HepG2 (cell line): ENCODE measurements around the gene DLG2. TPM values are rescaled to one million over a fixed set of nuclear protein-coding genes. Genes with fewer than 3 reads are reported as not detected.

Source experiments
- CREB3 ChIP-seq: sonication (generic); formaldehyde crosslinking; IDR thresholded peaks from 2 replicates; pipeline ENCODE4 v1.5.0; 2020; ENCODE audit warnings: missing genetic modification reagents
- EHMT2 ChIP-seq: fragments of 200-600 bp; sonication (generic); IDR thresholded peaks from 2 replicates; pipeline ENCODE4 v1.7.0; 2017; ENCODE audit warnings: antibody characterized with exemption, low read depth, low read length, borderline replicate concordance
- ESRRA ChIP-seq: sonication (generic); formaldehyde crosslinking; IDR thresholded peaks from 2 replicates; pipeline ENCODE4 v1.5.1; 2020; ENCODE audit warnings: mild to moderate bottlenecking, low read depth, missing genetic modification reagents
- GZF1 ChIP-seq: sonication (generic); formaldehyde crosslinking; IDR thresholded peaks from 2 replicates; pipeline ENCODE4 v1.5.1; 2020; ENCODE audit warnings: mild to moderate bottlenecking, missing genetic modification reagents
- LBX2 ChIP-seq: sonication (generic); formaldehyde crosslinking; IDR thresholded peaks from 2 replicates; pipeline ENCODE4 v1.5.0; 2020; ENCODE audit warnings: missing genetic modification reagents, mild to moderate bottlenecking, borderline replicate concordance
- MAFK ChIP-seq, 2 experiments: IDR thresholded peaks in 1 of 2; conservative IDR thresholded peaks in 1 of 2; 2 replicates each; pipeline ENCODE4 v1.6.1; 2011; ENCODE audit warnings: improper control_type of control experiment in 2 of 2, low read length in 2 of 2
- MAX ChIP-seq: IDR thresholded peaks from 2 replicates; pipeline ENCODE4 v1.6.1; 2012; ENCODE audit warnings: inconsistent platforms
- NFKBIZ ChIP-seq: IDR thresholded peaks from 2 replicates; pipeline ENCODE4 v1.6.1; 2018; ENCODE audit warnings: missing genetic modification reagents, missing compliant biosample characterization
- NR2F1 ChIP-seq, 2 experiments: fragments of 450-650 bp in 1 of 2; formaldehyde crosslinking in 1 of 2; IDR thresholded peaks; 2 replicates each; pipeline versions ENCODE4 v1.5.0 to v1.6.1; 2016 to 2020; ENCODE audit warnings: mild to moderate bottlenecking in 1 of 2, missing compliant biosample characterization in 1 of 2, missing genetic modification reagents in 1 of 2, moderate library complexity in 1 of 2
- NRL ChIP-seq: sonication (generic); formaldehyde crosslinking; IDR thresholded peaks from 2 replicates; pipeline ENCODE4 v1.5.0; 2020; ENCODE audit warnings: missing genetic modification reagents, mild to moderate bottlenecking, moderate library complexity, borderline replicate concordance
- PHF5A ChIP-seq: IDR thresholded peaks from one replicate; pipeline ENCODE4 v1.6.1; 2018; ENCODE audit warnings: low read depth, missing genetic modification reagents; ENCODE audit not compliant: unreplicated experiment
- POLR2A ChIP-seq, 2 experiments: IDR thresholded peaks; 2 replicates each; pipeline ENCODE4 v1.6.1; 2011; ENCODE audit warnings: low read depth in 2 of 2, low read length in 2 of 2, mild to moderate bottlenecking in 1 of 2, moderate library complexity in 1 of 2; ENCODE audit not compliant: insufficient read depth in 1 of 2
- SAP130 ChIP-seq: IDR thresholded peaks from 2 replicates; pipeline ENCODE4 v1.6.1; 2016; ENCODE audit warnings: low read depth
- SRSF1 ChIP-seq: fragments of 200-400 bp; formaldehyde crosslinking; optimal IDR thresholded peaks from 2 replicates; pipeline ENCODE3; 2017; ENCODE audit warnings: mild to moderate bottlenecking, low read depth, low read length, moderate library complexity
- WIZ ChIP-seq: sonication (generic); formaldehyde crosslinking; IDR thresholded peaks from 2 replicates; pipeline ENCODE4 v1.5.1; 2020; ENCODE audit warnings: mild to moderate bottlenecking, missing genetic modification reagents
- ZBTB1 ChIP-seq: sonication (generic); formaldehyde crosslinking; IDR thresholded peaks from 2 replicates; pipeline ENCODE4 v1.4.0; 2020; ENCODE audit warnings: missing genetic modification reagents, borderline replicate concordance
- ZNF143 ChIP-seq: sonication (generic); formaldehyde crosslinking; IDR thresholded peaks from 2 replicates; pipeline ENCODE4 v1.4.0; 2020; ENCODE audit warnings: missing genetic modification reagents
- ZNF263 ChIP-seq: sonication (generic); formaldehyde crosslinking; IDR thresholded peaks from 2 replicates; pipeline ENCODE4 v1.4.0; 2020; ENCODE audit warnings: missing genetic modification reagents
- ZNF362 ChIP-seq: sonication (generic); formaldehyde crosslinking; IDR thresholded peaks from 2 replicates; pipeline ENCODE4 v1.4.0; 2020; ENCODE audit warnings: missing genetic modification reagents, mild to moderate bottlenecking, borderline replicate concordance
- ZNF879 ChIP-seq: sonication (generic); formaldehyde crosslinking; IDR thresholded peaks from 2 replicates; pipeline ENCODE4 v1.8.1; 2023; ENCODE audit warnings: missing genetic modification reagents
- polyA plus RNA-seq, 8 experiments: library from polyadenylated mRNA; depleted of rRNA in 3 of 8; stranded (reverse) in 7 of 8; unstranded in 1 of 8; fragments of >200 nt; fragmentation: Illumina TruSeq in 4 of 8; extraction: Trizol in 4 of 8; gene quantifications; 2 replicates each; pipeline versions ENCODE4 v1.2.1 to v1.2.3, GENCODE V29; 2011 to 2016; ENCODE audit warnings: low read depth in 4 of 8, missing spikeins in 1 of 8, mixed read lengths in 1 of 8; ENCODE audit not compliant: insufficient read depth in 1 of 8
- total RNA-seq, 5 experiments: library from RNA; depleted of rRNA; stranded (reverse); fragments of >200 nt; fragmentation: Illumina TruSeq; extraction: Trizol; gene quantifications; 2 replicates each; pipeline ENCODE4 v1.2.3, GENCODE V29; 2016; ENCODE audit warnings: low read depth in 1 of 5
- TF ChIP-seq, protein P1 (sequence below): sonication (generic); formaldehyde crosslinking; IDR thresholded peaks from 2 replicates; pipeline ENCODE4 v1.5.0; 2020; ENCODE audit warnings: mild to moderate bottlenecking, low read depth, missing genetic modification reagents, borderline replicate concordance
- TF ChIP-seq, protein P2 (sequence below): sonication (generic); formaldehyde crosslinking; IDR thresholded peaks from 2 replicates; pipeline ENCODE4 v1.4.0; 2020; ENCODE audit warnings: low read depth, missing genetic modification reagents

DLG2 gene
- total and polyA plus RNA-seq, 2 of the 13 experiments (the other 11 are each of a cell fraction or from before 2014, with no cell fraction given) = 0.46 to 1.0 TPM

GRCh38 chr11:85664615-85665481, 37.7 kb upstream of the DLG2 start, which contains the start of gene CREBZF (continued):
- TF ChIP-seq ZNF263 (CRISPR knock-in tag) = 0 out of 2 replicates have a peak, but pooled peaks have one; percentile 39
- TF ChIP-seq MAX = peak; percentile 67
- TF ChIP-seq, protein P1, sequence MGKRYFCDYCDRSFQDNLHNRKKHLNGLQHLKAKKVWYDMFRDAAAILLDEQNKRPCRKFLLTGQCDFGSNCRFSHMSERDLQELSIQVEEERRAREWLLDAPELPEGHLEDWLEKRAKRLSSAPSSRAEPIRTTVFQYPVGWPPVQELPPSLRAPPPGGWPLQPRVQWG (CRISPR knock-in tag) = no peak
- no peak for TF ChIP-seq ZBTB1 (CRISPR knock-in tag)
- TF ChIP-seq, protein P2, sequence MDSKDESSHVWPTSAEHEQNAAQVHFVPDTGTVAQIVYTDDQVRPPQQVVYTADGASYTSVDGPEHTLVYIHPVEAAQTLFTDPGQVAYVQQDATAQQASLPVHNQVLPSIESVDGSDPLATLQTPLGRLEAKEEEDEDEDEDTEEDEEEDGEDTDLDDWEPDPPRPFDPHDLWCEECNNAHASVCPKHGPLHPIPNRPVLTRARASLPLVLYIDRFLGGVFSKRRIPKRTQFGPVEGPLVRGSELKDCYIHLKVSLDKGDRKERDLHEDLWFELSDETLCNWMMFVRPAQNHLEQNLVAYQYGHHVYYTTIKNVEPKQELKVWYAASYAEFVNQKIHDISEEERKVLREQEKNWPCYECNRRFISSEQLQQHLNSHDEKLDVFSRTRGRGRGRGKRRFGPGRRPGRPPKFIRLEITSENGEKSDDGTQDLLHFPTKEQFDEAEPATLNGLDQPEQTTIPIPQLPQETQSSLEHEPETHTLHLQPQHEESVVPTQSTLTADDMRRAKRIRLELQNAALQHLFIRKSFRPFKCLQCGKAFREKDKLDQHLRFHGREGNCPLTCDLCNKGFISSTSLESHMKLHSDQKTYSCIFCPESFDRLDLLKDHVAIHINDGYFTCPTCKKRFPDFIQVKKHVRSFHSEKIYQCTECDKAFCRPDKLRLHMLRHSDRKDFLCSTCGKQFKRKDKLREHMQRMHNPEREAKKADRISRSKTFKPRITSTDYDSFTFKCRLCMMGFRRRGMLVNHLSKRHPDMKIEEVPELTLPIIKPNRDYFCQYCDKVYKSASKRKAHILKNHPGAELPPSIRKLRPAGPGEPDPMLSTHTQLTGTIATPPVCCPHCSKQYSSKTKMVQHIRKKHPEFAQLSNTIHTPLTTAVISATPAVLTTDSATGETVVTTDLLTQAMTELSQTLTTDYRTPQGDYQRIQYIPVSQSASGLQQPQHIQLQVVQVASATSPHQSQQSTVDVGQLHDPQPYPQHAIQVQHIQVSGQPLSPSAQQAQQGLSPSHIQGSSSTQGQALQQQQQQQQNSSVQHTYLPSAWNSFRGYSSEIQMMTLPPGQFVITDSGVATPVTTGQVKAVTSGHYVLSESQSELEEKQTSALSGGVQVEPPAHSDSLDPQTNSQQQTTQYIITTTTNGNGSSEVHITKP (CRISPR knock-in tag) = no peak; the same call in 1 of the 2 replicates
- peak; percentile 95 to 96 for TF ChIP-seq MAFK (conservative IDR thresholded peaks at IDR 0.05 in 1 of 2, IDR thresholded peaks at IDR 0.05 in 1 of 2; ENCODE audit: low read length in 2 of 2)
- peak; percentile 84 for TF ChIP-seq SAP130 (CRISPR knock-in tag)
- TF ChIP-seq ZNF879 (CRISPR knock-in tag) = peak; percentile 83; the same call in 1 of the 2 replicates
- peak; percentile 20; the same call in 1 of the 2 replicates for TF ChIP-seq GZF1
- peak in 1 of 2 experiments; percentile 43; a peak in 1 of 4 replicates for TF ChIP-seq NR2F1 (CRISPR knock-in tag; IDR thresholded peaks at IDR 0.05)
- peak; percentile 45 for TF ChIP-seq PHF5A (CRISPR knock-in tag)
- TF ChIP-seq WIZ = peak; percentile 73; the same call in 1 of the 2 replicates
- TF ChIP-seq ZNF143 (CRISPR knock-in tag) = peak; percentile 67; the same call in 1 of the 2 replicates
- TF ChIP-seq POLR2A (IDR thresholded peaks at IDR 0.05; ENCODE audit: insufficient read depth in 1 of 2, low read depth in 2 of 2, low read length in 2 of 2) = peak; percentile 95 to 96
- peak; percentile 89 for TF ChIP-seq NRL (CRISPR knock-in tag)
- TF ChIP-seq LBX2 = no peak
- TF ChIP-seq EHMT2 = no peak; the same call in 1 of the 2 replicates
- no peak for TF ChIP-seq CREB3
- TF ChIP-seq SRSF1 = peak; percentile 82
- peak; percentile 41; the same call in 1 of the 2 replicates for TF ChIP-seq ESRRA (CRISPR knock-in tag)
- TF ChIP-seq ZNF362 (CRISPR knock-in tag) = peak; percentile 32; the same call in 1 of the 2 replicates
- TF ChIP-seq NFKBIZ (CRISPR knock-in tag) = peak; percentile 56; the same call in 1 of the 2 replicates
